K562 (cell line): ENCODE measurements around the gene CCND3. TPM values are rescaled to one million over a fixed set of nuclear protein-coding genes. Genes with fewer than 3 reads are reported as not detected.

Experiments used
- ATAC-seq: fragments of 200-7000 bp; cut with Tn5 transposase; 3 replicates; pipeline ENCODE4 v1.9.1; 2020; ENCODE audit warnings: moderate library complexity
- BruUV-seq: library from RNA; stranded (reverse); fragments of 400-500 nt; replicated peaks from 2 replicates; lab custom pipeline; 2021; lab: Mats Ljungman, UMichigan
- CTCF ChIA-PET: fragments of 300-600 bp; formaldehyde crosslinking; extraction: SDS; loops from one replicate; lab custom pipeline; 2021; ENCODE audit warnings: low intra/inter-chr PET ratio; lab: Yijun Ruan, JAX
- POLR2A ChIA-PET: fragments of 300-600, 350-650 bp; sonication (Branson Sonifier 250); formaldehyde crosslinking; extraction: SDS; loops from one replicate; lab custom pipeline; 2021; ENCODE audit warnings: antibody characterized with exemption, inconsistent platforms; lab: Yijun Ruan, JAX
- DNase-seq, 4 experiments: peaks; one replicate each; pipeline versions ENCODE4 v3.0.0 to v3.0.0-alpha.2; 2011 to 2018; ENCODE audit warnings: low spot score in 3 of 4, mixed read lengths in 3 of 4; ENCODE audit errors: extremely low read depth in 1 of 4
- FAIRE-seq: peaks from 2 replicates; lab custom pipeline; 2011; peaks lifted over from hg19 to GRCh38; lab: Jason Lieb, UNC
- H2AFZ ChIP-seq: 2 replicates; pipeline ENCODE4 v1.6.0; 2011; ENCODE audit warnings: low read depth, low read length, control low read depth, inconsistent platforms
- H3K27ac ChIP-seq: fragments of 200-600 bp; 3 replicates; pipeline ENCODE4 v1.8.0; 2011; ENCODE audit warnings: low read depth, mild to moderate bottlenecking, control low read depth, inconsistent platforms, low read length, moderate library complexity, mixed read lengths; ENCODE audit errors: extremely low read depth
- H3K27me3 ChIP-seq, 2 experiments: fragments of 300-600 bp in 1 of 2; 2 replicates in 1 of 2; 3 replicates in 1 of 2; pipeline versions ENCODE4 v1.6.0 to v1.8.0; 2011; ENCODE audit warnings: inconsistent platforms in 2 of 2, low read length in 2 of 2, mild to moderate bottlenecking in 1 of 2, mixed read lengths in 1 of 2, moderate library complexity in 1 of 2; ENCODE audit not compliant: control insufficient read depth in 2 of 2, insufficient read depth in 2 of 2
- H3K36me3 ChIP-seq: fragments of 300-600 bp; 3 replicates; pipeline ENCODE4 v1.8.0; 2011; ENCODE audit warnings: mild to moderate bottlenecking, low read length, inconsistent platforms; ENCODE audit not compliant: control insufficient read depth, insufficient read depth
- H3K4me1 ChIP-seq, 2 experiments: fragments of 200-600 bp in 1 of 2; replicated peaks in 1 of 2; 2 replicates in 1 of 2; 3 replicates in 1 of 2; pipeline versions ENCODE4 v1.5.1 to v1.8.0; 2011; ENCODE audit warnings: inconsistent platforms in 2 of 2, low read length in 2 of 2, mild to moderate bottlenecking in 1 of 2, mixed read lengths in 1 of 2, moderate library complexity in 1 of 2; ENCODE audit not compliant: control insufficient read depth in 2 of 2, insufficient read depth in 2 of 2
- H3K4me2 ChIP-seq: 2 replicates; pipeline ENCODE4 v1.6.1; 2011; ENCODE audit warnings: low read length, control low read depth, inconsistent platforms, mixed read lengths; ENCODE audit not compliant: insufficient read depth
- H3K4me3 ChIP-seq: fragments of 200-600 bp; sonication (generic), shearing (Covaris generic); 2 replicates; pipeline ENCODE4 v1.5.1; 2016; ENCODE audit warnings: control low read depth, inconsistent platforms
- H3K79me2 ChIP-seq: fragments of 200-600 bp; 3 replicates; pipeline ENCODE4 v1.8.0; 2011; ENCODE audit warnings: low read length, inconsistent platforms; ENCODE audit not compliant: control insufficient read depth, insufficient read depth
- H3K9ac ChIP-seq, 2 experiments: 2 replicates each; pipeline versions ENCODE4 v1.6.0 to v1.6.1; 2011; ENCODE audit warnings: low read depth in 2 of 2, low read length in 2 of 2, control low read depth in 1 of 2, inconsistent platforms in 1 of 2, mild to moderate bottlenecking in 1 of 2, mixed read lengths in 1 of 2; ENCODE audit not compliant: insufficient read depth in 1 of 2
- H3K9me1 ChIP-seq: one replicate; pipeline ENCODE4 v1.6.0; 2011; ENCODE audit warnings: inconsistent platforms, mild to moderate bottlenecking, low read length, moderate library complexity; ENCODE audit not compliant: control insufficient read depth, insufficient read depth
- H3K9me3 ChIP-seq: replicated peaks from 2 replicates; pipeline ENCODE4 v1.5.1; 2011; ENCODE audit warnings: low read depth, low read length, inconsistent platforms; ENCODE audit not compliant: control insufficient read depth, insufficient read depth
- H4K20me1 ChIP-seq: replicated peaks from 2 replicates; pipeline ENCODE4 v1.6.1; 2011; ENCODE audit warnings: low read length, inconsistent platforms, mixed read lengths; ENCODE audit not compliant: control insufficient read depth, insufficient read depth
- WGBS: fragments of 100-300 bp; shearing (Covaris generic); methylation state at CpG from one replicate; pipeline ENCODE4 v1.1.6; 2016; ENCODE audit warnings: low coverage, mixed read lengths; ENCODE audit not compliant: insufficient coverage; ENCODE audit errors: missing lambda C conversion rate; 5-methylcytosine and 5-hydroxymethylcytosine counted together
- in situ Hi-C: fragments of 300-500 bp; cut with MboI; formaldehyde crosslinking; loops from 4 replicates; pipeline ENCODE4 v1.15.0; 2018; ENCODE audit warnings: inconsistent platforms, mixed read lengths
- intact Hi-C: fragments of 100-400 bp; cut with micrococcal nuclease; formaldehyde crosslinking; loops from 2 replicates; pipeline ENCODE4 v1.14.2; 2022
- polyA plus RNA-seq, 8 experiments: library from polyadenylated mRNA; depleted of rRNA in 4 of 8; stranded (reverse) in 5 of 8; unstranded in 3 of 8; fragments of >200 nt; fragmentation: Nextera tagmentation in 2 of 8; fragmentation: Illumina TruSeq in 1 of 8; extraction: Ambion mirVana in 2 of 8; extraction: Trizol in 1 of 8; gene quantifications; 2 replicates each; pipeline versions ENCODE4 v1.2.1 to v1.2.3, GENCODE V29; 2011 to 2014; ENCODE audit warnings: inconsistent platforms in 1 of 8, missing spikeins in 1 of 8
- total RNA-seq, 7 experiments: library from RNA; depleted of rRNA in 6 of 7; stranded (reverse); fragments of >200 nt in 6 of 7; fragmentation: Illumina TruSeq in 2 of 7; extraction: Trizol in 2 of 7; gene quantifications; 2 replicates each; pipeline versions ENCODE4 v1.2.1 to v1.2.3, GENCODE V29; 2011 to 2021; ENCODE audit warnings: low replicate concordance in 1 of 7
- TF ChIP-seq, protein P1 (sequence below), 3 experiments: fragments of 200-800 bp in 1 of 3; fragments of 250-450 bp in 1 of 3; fragments of 450-650 bp in 1 of 3; sonication (Bioruptor Pico) in 1 of 3; sonication (Bioruptor generic) in 1 of 3; formaldehyde crosslinking in 1 of 3; IDR thresholded peaks; 2 replicates each; pipeline versions ENCODE4 v1.6.1 to v1.8.0; 2016 to 2022; ENCODE audit warnings: mild to moderate bottlenecking in 2 of 3, missing genetic modification characterization in 2 of 3, missing compliant biosample characterization in 1 of 3, moderate library complexity in 1 of 3
- TF ChIP-seq, protein P2 (sequence below): sonication (generic); formaldehyde crosslinking; IDR thresholded peaks from 2 replicates; pipeline ENCODE4 v1.8.0; 2022; ENCODE audit warnings: missing genetic modification reagents, mild to moderate bottlenecking, moderate library complexity, borderline replicate concordance

The CCND3 gene
- total and polyA plus RNA-seq, 9 of the 15 experiments (the other 6 are each of a cell fraction or from before 2014, with no cell fraction given) = 21.5 to 204 (median 97.4) TPM

DNA sequence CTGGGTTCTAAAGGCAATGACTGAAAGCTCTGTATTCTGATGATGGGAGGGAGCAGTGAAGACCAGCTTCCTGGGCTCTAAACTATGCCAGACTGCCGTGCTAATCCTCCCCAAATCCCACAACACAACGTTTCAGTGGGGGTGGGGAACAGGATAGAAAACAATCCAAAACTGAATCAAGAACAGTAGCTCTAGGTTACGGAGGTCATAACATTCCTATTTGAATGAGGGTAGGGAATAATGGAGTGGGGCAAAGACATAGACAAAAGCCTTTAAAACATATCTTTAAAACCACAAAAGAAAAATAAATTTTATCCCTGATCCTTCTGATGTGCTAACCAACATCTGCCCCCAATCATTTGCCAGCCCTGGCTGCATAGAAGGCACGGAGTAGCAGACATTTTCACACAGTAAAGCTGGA is 54.3 kb downstream of the CCND3 start:
- no peak for DNase-seq
- BruUV-seq = no TSS peak
- ATAC-seq = no peak
- H3K4me2 ChIP-seq = no peak overlapping the region
- no peak overlapping the region for H3K9ac ChIP-seq
- no peaks in the 10 kb centered on the region for H3K9me1 ChIP-seq
- H3K4me1 ChIP-seq = no peaks in the 10 kb centered on the region
- WGBS = 46% methylated on average over 4 of the region's 4 CpGs
- no peaks in the 10 kb centered on the region; the same call in 2 of the 3 replicates for H3K79me2 ChIP-seq
- no peak overlapping the region for H2AFZ ChIP-seq
- no peak overlapping the region for H3K27ac ChIP-seq
- no peaks in the 10 kb centered on the region for H4K20me1 ChIP-seq
- H3K27me3 ChIP-seq = no peaks in the 10 kb centered on the region
- intact Hi-C loops = no loop called here
- TF ChIP-seq, protein P1, sequence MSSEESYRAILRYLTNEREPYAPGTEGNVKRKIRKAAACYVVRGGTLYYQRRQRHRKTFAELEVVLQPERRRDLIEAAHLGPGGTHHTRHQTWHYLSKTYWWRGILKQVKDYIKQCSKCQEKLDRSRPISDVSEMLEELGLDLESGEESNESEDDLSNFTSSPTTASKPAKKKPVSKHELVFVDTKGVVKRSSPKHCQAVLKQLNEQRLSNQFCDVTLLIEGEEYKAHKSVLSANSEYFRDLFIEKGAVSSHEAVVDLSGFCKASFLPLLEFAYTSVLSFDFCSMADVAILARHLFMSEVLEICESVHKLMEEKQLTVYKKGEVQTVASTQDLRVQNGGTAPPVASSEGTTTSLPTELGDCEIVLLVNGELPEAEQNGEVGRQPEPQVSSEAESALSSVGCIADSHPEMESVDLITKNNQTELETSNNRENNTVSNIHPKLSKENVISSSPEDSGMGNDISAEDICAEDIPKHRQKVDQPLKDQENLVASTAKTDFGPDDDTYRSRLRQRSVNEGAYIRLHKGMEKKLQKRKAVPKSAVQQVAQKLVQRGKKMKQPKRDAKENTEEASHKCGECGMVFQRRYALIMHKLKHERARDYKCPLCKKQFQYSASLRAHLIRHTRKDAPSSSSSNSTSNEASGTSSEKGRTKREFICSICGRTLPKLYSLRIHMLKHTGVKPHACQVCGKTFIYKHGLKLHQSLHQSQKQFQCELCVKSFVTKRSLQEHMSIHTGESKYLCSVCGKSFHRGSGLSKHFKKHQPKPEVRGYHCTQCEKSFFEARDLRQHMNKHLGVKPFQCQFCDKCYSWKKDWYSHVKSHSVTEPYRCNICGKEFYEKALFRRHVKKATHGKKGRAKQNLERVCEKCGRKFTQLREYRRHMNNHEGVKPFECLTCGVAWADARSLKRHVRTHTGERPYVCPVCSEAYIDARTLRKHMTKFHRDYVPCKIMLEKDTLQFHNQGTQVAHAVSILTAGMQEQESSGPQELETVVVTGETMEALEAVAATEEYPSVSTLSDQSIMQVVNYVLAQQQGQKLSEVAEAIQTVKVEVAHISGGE (CRISPR knock-in tag; IDR thresholded peaks at IDR 0.05) = no peak
- TF ChIP-seq, protein P2, sequence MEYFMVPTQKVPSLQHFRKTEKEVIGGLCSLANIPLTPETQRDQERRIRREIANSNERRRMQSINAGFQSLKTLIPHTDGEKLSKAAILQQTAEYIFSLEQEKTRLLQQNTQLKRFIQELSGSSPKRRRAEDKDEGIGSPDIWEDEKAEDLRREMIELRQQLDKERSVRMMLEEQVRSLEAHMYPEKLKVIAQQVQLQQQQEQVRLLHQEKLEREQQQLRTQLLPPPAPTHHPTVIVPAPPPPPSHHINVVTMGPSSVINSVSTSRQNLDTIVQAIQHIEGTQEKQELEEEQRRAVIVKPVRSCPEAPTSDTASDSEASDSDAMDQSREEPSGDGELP (CRISPR knock-in tag) = no peak
- no peak overlapping the region for H3K4me3 ChIP-seq
- CTCF ChIA-PET = no interaction called here
- no peaks in the 10 kb centered on the region for H3K9me3 ChIP-seq
- no peaks in the 10 kb centered on the region for H3K36me3 ChIP-seq
- in situ Hi-C loops = no loop called here
- FAIRE-seq = no peak
- POLR2A ChIA-PET = interaction anchor here (0.5 to 0.8 kb wide), 3 partner anchors 44 to 1624 kb away, joined by 3 to 4 read pairs (median 3); partner anchors contain the start of gene C6orf132
